HCT116 (cell line): ENCODE measurements around the gene PRPF19. TPM values are rescaled to one million over a fixed set of nuclear protein-coding genes. Genes with fewer than 3 reads are reported as not detected.

ENCODE experiments used
- ATAC-seq: fragments of 200-7000 bp; cut with Tn5 transposase; 2 replicates; pipeline ENCODE4 v1.9.1; 2020; ENCODE audit warnings: mild to moderate bottlenecking, moderate library complexity
- BruUV-seq: library from RNA; stranded (reverse); fragments of 400-500 nt; replicated peaks from 2 replicates; lab custom pipeline; 2021; lab: Mats Ljungman, UMichigan
- CTCF ChIA-PET: fragments of 300-600 bp; sonication (Branson Sonifier 250); formaldehyde crosslinking; loops from one replicate; lab custom pipeline; 2021; ENCODE audit warnings: antibody characterized with exemption; lab: Charles Lee
- POLR2A ChIA-PET: fragments of 300-600, 350-600 bp; sonication (Branson Sonifier 250); formaldehyde crosslinking; loops from one replicate; lab custom pipeline; 2021; ENCODE audit warnings: antibody characterized with exemption; lab: Charles Lee
- RAD21 ChIA-PET, 2 experiments: fragments of 300-600 bp; sonication (Branson Sonifier 250); formaldehyde crosslinking; loops; one replicate each; lab custom pipeline; 2023; ENCODE audit warnings: low total read pairs in 2 of 2; ENCODE audit not compliant: uncharacterized antibody in 2 of 2, unreplicated experiment in 2 of 2, low non-redundant PET in 1 of 2; lab: Charles Lee
- DNase-seq: peaks from one replicate; pipeline ENCODE4 v3.0.0-alpha.2; 2010; ENCODE audit warnings: low read depth, low spot score
- H2AFZ ChIP-seq: fragments of 200-600 bp; shearing (Covaris generic), sonication (generic); 2 replicates; pipeline ENCODE4 v1.6.1; 2017; ENCODE audit warnings: low read depth, mixed run types, mixed read lengths, antibody characterized with exemption, low read length; ENCODE audit not compliant: poor library complexity, severe bottlenecking
- H3K27ac ChIP-seq: 2 replicates; pipeline ENCODE4 v1.5.1; 2012; ENCODE audit warnings: low read depth, low read length
- H3K27me3 ChIP-seq: fragments of 200-600 bp; sonication (generic); 2 replicates; pipeline ENCODE4 v1.6.1; 2016; ENCODE audit warnings: mixed run types, low read length, mixed read lengths; ENCODE audit not compliant: insufficient read depth
- H3K36me3 ChIP-seq, 2 experiments: fragments of 200-500 bp in 1 of 2; fragments of 200-600 bp in 1 of 2; sonication (Bioruptor generic) in 1 of 2; sonication (generic) in 1 of 2; 2 replicates each; pipeline versions ENCODE4 v1.5.1 to v1.6.1; 2014 to 2016; ENCODE audit warnings: low read length in 2 of 2, inconsistent platforms in 1 of 2, mixed read lengths in 1 of 2, mixed run types in 1 of 2; ENCODE audit not compliant: insufficient read depth in 2 of 2, control insufficient read depth in 1 of 2
- H3K4me1 ChIP-seq, 2 experiments: fragments of 200-600 bp in 1 of 2; sonication (generic) in 1 of 2; 2 replicates each; pipeline versions ENCODE4 v1.5.1 to v1.6.1; 2012 to 2017; ENCODE audit warnings: low read length in 2 of 2, inconsistent platforms in 1 of 2, mild to moderate bottlenecking in 1 of 2, mixed read lengths in 1 of 2, mixed run types in 1 of 2, moderate library complexity in 1 of 2; ENCODE audit not compliant: insufficient read depth in 2 of 2, control insufficient read depth in 1 of 2
- H3K4me2 ChIP-seq: fragments of 200-600 bp; sonication (generic); 2 replicates; pipeline ENCODE4 v1.6.1; 2017; ENCODE audit warnings: mixed run types, low read length, mixed read lengths
- H3K4me3 ChIP-seq, 2 experiments: fragments of 200-600 bp in 1 of 2; sonication (generic) in 1 of 2; replicated peaks in 1 of 2; 2 replicates each; pipeline ENCODE4 v1.5.1; 2011 to 2016; ENCODE audit warnings: low read length in 2 of 2, control low read depth in 1 of 2, low read depth in 1 of 2, mild to moderate bottlenecking in 1 of 2, mixed read lengths in 1 of 2, mixed run types in 1 of 2
- H3K79me2 ChIP-seq: fragments of 200-600 bp; sonication (generic); 2 replicates; pipeline ENCODE4 v1.6.1; 2017; ENCODE audit warnings: mild to moderate bottlenecking, mixed run types, low read length, moderate library complexity, mixed read lengths; ENCODE audit not compliant: insufficient read depth
- H3K9ac ChIP-seq: fragments of 200-600 bp; sonication (generic); 2 replicates; pipeline ENCODE4 v1.6.1; 2016; ENCODE audit warnings: low read length, mixed read lengths
- H3K9me2 ChIP-seq: fragments of 200-600 bp; sonication (generic), shearing (Covaris generic); 2 replicates; pipeline ENCODE4 v1.6.1; 2017; ENCODE audit warnings: mixed run types, mild to moderate bottlenecking, moderate library complexity; ENCODE audit not compliant: insufficient read depth
- H3K9me3 ChIP-seq, 2 experiments: fragments of 200-500 bp in 1 of 2; fragments of 200-600 bp in 1 of 2; sonication (Bioruptor generic) in 1 of 2; sonication (generic) in 1 of 2; 2 replicates each; pipeline ENCODE4 v1.6.1; 2014 to 2017; ENCODE audit warnings: low read length in 2 of 2, mixed read lengths in 2 of 2, inconsistent platforms in 1 of 2, low read depth in 1 of 2, mild to moderate bottlenecking in 1 of 2, mixed run types in 1 of 2, moderate library complexity in 1 of 2; ENCODE audit not compliant: control insufficient read depth in 1 of 2, insufficient read depth in 1 of 2
- H4K20me1 ChIP-seq: fragments of 200-600 bp; sonication (generic), shearing (Covaris generic); 2 replicates; pipeline ENCODE4 v1.6.1; 2017; ENCODE audit warnings: mixed run types, mild to moderate bottlenecking, moderate library complexity; ENCODE audit not compliant: insufficient read depth
- CBX3 ChIP-seq: IDR thresholded peaks from 2 replicates; pipeline ENCODE4 v1.6.1; 2012; ENCODE audit warnings: low read depth
- EZH2 ChIP-seq: fragments of 200-600 bp; sonication (generic); IDR thresholded peaks from 2 replicates; pipeline ENCODE4 v1.6.1; 2017; ENCODE audit warnings: antibody characterized with exemption, mixed run types
- EZH2phosphoT487 ChIP-seq: fragments of 200-600 bp; IDR thresholded peaks from 2 replicates; pipeline ENCODE4 v1.6.1; 2018; ENCODE audit warnings: antibody characterized with exemption, borderline replicate concordance
- FOSL1 ChIP-seq: IDR thresholded peaks from 2 replicates; pipeline ENCODE4 v1.6.1; 2012; ENCODE audit warnings: low read depth
- POLR2A ChIP-seq: IDR thresholded peaks from 2 replicates; pipeline ENCODE4 v1.7.0; 2011; ENCODE audit warnings: borderline replicate concordance; ENCODE audit not compliant: insufficient read depth, insufficient read length; ENCODE audit errors: extremely low read depth
- SP1 ChIP-seq: IDR thresholded peaks from 2 replicates; pipeline ENCODE4 v1.6.1; 2012; ENCODE audit warnings: low read depth
- ZFX ChIP-seq: fragments of 450-650 bp; IDR thresholded peaks from 2 replicates; pipeline ENCODE4 v1.6.1; 2017
- intact Hi-C: fragments of 100-400 bp; cut with micrococcal nuclease; formaldehyde crosslinking; loops from 2 replicates; pipeline ENCODE4 v1.10.0; 2022
- total RNA-seq: library from RNA; stranded (reverse); gene quantifications from one replicate; pipeline ENCODE4 v1.2.1, GENCODE V29; 2021; ENCODE audit not compliant: unreplicated experiment
- TF ChIP-seq, protein P1 (sequence below): IDR thresholded peaks from 2 replicates; pipeline ENCODE4 v1.6.1; 2012

The PRPF19 gene
- total RNA-seq, 1 experiment from 2014 or later: 156 TPM

DNA sequence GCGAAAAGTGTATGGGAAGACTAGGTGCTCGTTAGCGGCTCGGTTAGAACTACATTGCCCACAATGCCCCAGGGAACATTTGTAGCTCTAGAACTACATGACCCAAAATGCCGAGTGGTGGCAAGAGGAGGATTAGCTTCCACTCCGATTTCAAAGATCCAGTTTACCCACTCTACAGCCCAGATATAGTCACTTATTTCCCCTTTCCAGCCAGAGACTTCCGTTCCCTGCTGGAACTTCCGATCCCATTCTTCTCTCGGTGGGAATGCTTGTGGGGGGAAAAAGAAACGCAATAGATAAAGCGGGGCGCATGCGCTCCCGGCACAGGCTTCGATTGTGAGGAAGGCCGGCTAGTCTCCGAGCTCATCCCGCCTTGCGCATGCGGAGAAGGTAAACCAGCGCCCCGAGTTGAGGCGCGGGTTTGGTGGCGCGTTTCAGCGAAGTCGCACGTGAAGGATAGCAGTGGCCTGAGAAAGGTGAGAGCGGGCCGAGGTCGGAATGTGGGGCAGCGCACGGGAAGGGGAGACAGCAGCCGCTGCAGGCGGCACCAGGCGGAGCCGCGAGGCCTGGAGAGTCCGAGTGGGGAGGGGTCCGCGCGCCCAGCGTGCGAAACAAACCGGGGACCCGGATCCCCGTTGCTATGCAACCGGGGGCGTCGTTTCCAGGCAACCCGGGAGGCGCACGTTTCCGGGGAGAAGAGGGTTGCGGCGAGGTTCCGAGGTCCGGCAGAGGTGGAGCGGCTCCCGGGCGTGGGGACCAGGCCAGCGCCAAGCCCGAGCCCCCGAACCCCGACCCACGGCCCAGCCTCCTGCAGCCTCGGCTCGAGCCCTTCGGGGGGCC lies 7.6 kb upstream of the PRPF19 start, which contains the start of gene TMEM109:
TMEM109 (plus strand) TSS at position 366 of the 840 bp plus-strand sequence. CDS start 5,536 bp downstream, outside the sequence.
- peak within 1 kb of the TSS; percentile 73 for H3K9ac ChIP-seq
- ChIA-PET CTCF (interaction anchor here (0.6 to 1.7 kb wide), 6 partner anchors 10 to 216 kb away, joined by 3 to 16 read pairs (median 4); no protein-coding TSS in a partner anchor), POLR2A (interaction anchor here (0.7 to 1.2 kb wide), 3 partner anchors 9 to 448 kb away, joined by 3 to 6 read pairs (median 3); partner anchors contain the start of gene CYB561A3), RAD21 (no interaction called here)
- H4K20me1 ChIP-seq: no peaks in the 10 kb centered on the region; the same call in 1 of the 2 replicates
- peak within 1 kb of the TSS; percentile 89 for H3K4me2 ChIP-seq
- TF ChIP-seq, protein P1, sequence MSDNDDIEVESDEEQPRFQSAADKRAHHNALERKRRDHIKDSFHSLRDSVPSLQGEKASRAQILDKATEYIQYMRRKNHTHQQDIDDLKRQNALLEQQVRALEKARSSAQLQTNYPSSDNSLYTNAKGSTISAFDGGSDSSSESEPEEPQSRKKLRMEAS: peak; percentile 98
- TF ChIP-seq EZH2 (no peak), SP1 (no peak), EZH2phosphoT487 (no peak), ZFX (peak; percentile 83), POLR2A (peak; percentile 44), FOSL1 (no peak), CBX3 (peak; percentile 88)
- H3K27ac ChIP-seq: peak within 1 kb of the TSS; percentile 61
- intact Hi-C loops: loop anchor here (10.0 kb wide), 1 partner anchor 271 kb away; no protein-coding TSS in a partner anchor
- BruUV-seq: no TSS peak
- no peaks in the 10 kb centered on the region for H3K9me3 ChIP-seq
- H3K4me1 ChIP-seq: peaks cover 23 to 60% of the 10 kb centered on the region in 2 experiments
- H2AFZ ChIP-seq: peak within 1 kb of the TSS; percentile 79
- H3K36me3 ChIP-seq: peaks cover 0 to 3% of the 10 kb centered on the region in 2 experiments; a peak in 1 of 4 replicates
- ATAC-seq (peak; percentile 77), DNase-seq (peak; percentile 73)
- peaks cover 48% of the 10 kb centered on the region for H3K79me2 ChIP-seq
- no peaks in the 10 kb centered on the region for H3K9me2 ChIP-seq
- no peaks in the 10 kb centered on the region for H3K27me3 ChIP-seq
- H3K4me3 ChIP-seq: peak within 1 kb of the TSS; percentile 61 to 67
